Measurements from ENCODE around the gene BIRC5.

Gene BIRC5

GRCh38 chr17:78200451-78200850 lies 13.6 kb upstream of the BIRC5 start:
- no peak for TF ChIP-seq CTCF (IDR thresholded peaks at IDR 0.05; ENCODE audit: low read length, missing control alignments)
- DNase-seq (ENCODE audit: low read depth): no peak
- no peak overlapping the region for H3K4me3 ChIP-seq (replicated peaks; ENCODE audit: low read depth, low read length)

- no peak overlapping the region for H3K4me3 ChIP-seq (replicated peaks; ENCODE audit: low read depth, low read length)
- DNase-seq (ENCODE audit: low read depth): no peak
- TF ChIP-seq CTCF (IDR thresholded peaks at IDR 0.05; ENCODE audit: low read length, missing control alignments): no peak
These were observed 11.4 kb upstream of the BIRC5 start for GRCh38 chr17:78202666-78203065.

- H3K4me3 ChIP-seq (replicated peaks; ENCODE audit: low read depth, low read length): no peak overlapping the region
- no peak for TF ChIP-seq CTCF (IDR thresholded peaks at IDR 0.05; ENCODE audit: low read length, missing control alignments)
- no peak for DNase-seq (ENCODE audit: low read depth)
These were observed 9.5 kb upstream of the BIRC5 start for GRCh38 chr17:78204387-78205123.

GRCh38 chr17:78205124-78205775 lies 8.8 kb upstream of the BIRC5 start:
- no peak for DNase-seq (ENCODE audit: low read depth)
- TF ChIP-seq CTCF (IDR thresholded peaks at IDR 0.05; ENCODE audit: low read length, missing control alignments): no peak
- no peak overlapping the region for H3K4me3 ChIP-seq (replicated peaks; ENCODE audit: low read depth, low read length)

- H3K4me3 ChIP-seq (replicated peaks; ENCODE audit: low read depth, low read length): no peak overlapping the region
- no peak for TF ChIP-seq CTCF (IDR thresholded peaks at IDR 0.05; ENCODE audit: low read length, missing control alignments)
- DNase-seq (ENCODE audit: low read depth): no peak
These were observed 7.8 kb upstream of the BIRC5 start for GRCh38 chr17:78206298-78206697.

GRCh38 chr17:78208486-78208885 lies 5.6 kb upstream of the BIRC5 start:
- no peak overlapping the region for H3K4me3 ChIP-seq (replicated peaks; ENCODE audit: low read depth, low read length)
- no peak for DNase-seq (ENCODE audit: low read depth)
- no peak for TF ChIP-seq CTCF (IDR thresholded peaks at IDR 0.05; ENCODE audit: low read length, missing control alignments)

- TF ChIP-seq CTCF (IDR thresholded peaks at IDR 0.05; ENCODE audit: low read length, missing control alignments): no peak
- no peak overlapping the region for H3K4me3 ChIP-seq (replicated peaks; ENCODE audit: low read depth, low read length)
- DNase-seq (ENCODE audit: low read depth): no peak
These were observed 3.9 kb upstream of the BIRC5 start for GRCh38 chr17:78210111-78210510.
